Caco-2 (cell line): ENCODE data around the gene SLC44A1. TPM values are rescaled to one million over a fixed set of nuclear protein-coding genes. Genes with fewer than 3 reads are reported as not detected.

Experiments
- BruUV-seq: library from RNA; stranded (reverse); fragments of 400-500 nt; replicated peaks from 2 replicates; lab custom pipeline; 2021; lab: Mats Ljungman, UMichigan
- CTCF ChIA-PET: fragments of 300-600 bp; sonication (Branson Sonifier 250); formaldehyde crosslinking; loops from one replicate; lab custom pipeline; 2022; ENCODE audit warnings: antibody characterized with exemption; lab: Charles Lee
- POLR2A ChIA-PET: fragments of 300-600 bp; sonication (Branson Sonifier 250); formaldehyde crosslinking; loops from one replicate; lab custom pipeline; 2022; ENCODE audit warnings: antibody characterized with exemption; lab: Charles Lee
- DNase-seq, 2 experiments: peaks; one replicate each; pipeline versions ENCODE4 v3.0.0 to v3.0.0-alpha.2; 2020 to 2022
- H3K27me3 ChIP-seq: replicated peaks from 2 replicates; pipeline ENCODE4 v1.6.0; 2011; ENCODE audit warnings: low read length; ENCODE audit not compliant: control insufficient read depth, insufficient read depth
- H3K36me3 ChIP-seq: 2 replicates; pipeline ENCODE4 v1.5.1; 2011; ENCODE audit warnings: low read length; ENCODE audit not compliant: control insufficient read depth, insufficient read depth
- H3K4me1 ChIP-seq: fragments of 250-450 bp; sonication (Bioruptor Pico); 2 replicates; pipeline ENCODE4 v1.5.1; 2020; ENCODE audit warnings: mild to moderate bottlenecking
- H3K4me3 ChIP-seq: 2 replicates; pipeline ENCODE4 v1.5.1; 2011; ENCODE audit warnings: low read depth, mild to moderate bottlenecking, control low read depth, low read length
- H3K9me3 ChIP-seq: fragments of 250-450 bp; sonication (Bioruptor Pico); 2 replicates; pipeline ENCODE4 v1.5.1; 2020; ENCODE audit warnings: mild to moderate bottlenecking, moderate library complexity
- H3K27ac Mint-ChIP-seq: one replicate; pipeline ENCODE4 v1.8.0; 2022; ENCODE audit warnings: mixed read lengths; ENCODE audit not compliant: unreplicated experiment
- H3K27me3 Mint-ChIP-seq: one replicate; pipeline ENCODE4 v1.8.0; 2022; ENCODE audit warnings: mixed read lengths; ENCODE audit not compliant: insufficient read depth, unreplicated experiment
- H3K36me3 Mint-ChIP-seq: one replicate; pipeline ENCODE4 v1.8.0; 2022; ENCODE audit warnings: mild to moderate bottlenecking, mixed read lengths; ENCODE audit not compliant: insufficient read depth, unreplicated experiment
- H3K4me1 Mint-ChIP-seq: one replicate; pipeline ENCODE4 v1.8.0; 2022; ENCODE audit warnings: low read depth, mixed read lengths; ENCODE audit not compliant: unreplicated experiment
- H3K4me3 Mint-ChIP-seq: one replicate; pipeline ENCODE4 v1.8.0; 2022; ENCODE audit warnings: mild to moderate bottlenecking, moderate library complexity, mixed read lengths; ENCODE audit not compliant: unreplicated experiment
- H3K9me3 Mint-ChIP-seq: one replicate; pipeline ENCODE4 v1.8.0; 2022; ENCODE audit warnings: mixed read lengths; ENCODE audit not compliant: unreplicated experiment
- intact Hi-C: fragments of 100-400 bp; cut with micrococcal nuclease; formaldehyde crosslinking; loops from one replicate; pipeline ENCODE4 v1.10.0; 2022; ENCODE audit not compliant: unreplicated experiment
- total RNA-seq: library from RNA; stranded (reverse); gene quantifications from 2 replicates; pipeline ENCODE4 v1.2.3, GENCODE V29; 2022
- TF ChIP-seq, protein P1 (sequence below), 2 experiments: fragments of 200-600 bp in 1 of 2; IDR thresholded peaks; 1 replicate in 1 of 2; 2 replicates in 1 of 2; pipeline versions ENCODE4 v1.5.1 to v1.8.0; 2011 to 2022; ENCODE audit warnings: antibody characterized with exemption in 1 of 2, control low read depth in 1 of 2, inconsistent platforms in 1 of 2, low read depth in 1 of 2, low read length in 1 of 2, mild to moderate bottlenecking in 1 of 2, moderate library complexity in 1 of 2; ENCODE audit not compliant: insufficient read depth in 1 of 2, severe bottlenecking in 1 of 2, unreplicated experiment in 1 of 2

The SLC44A1 gene
- total RNA-seq, 1 experiment from 2014 or later: 45.8 TPM

GRCh38 chr9:105275111-105275510 lies 30.7 kb downstream of the SLC44A1 start:
- CTCF ChIA-PET: interaction anchor here (1.1 kb wide), 1 partner anchor 200 kb away, joined by 3 read pairs; no protein-coding TSS in a partner anchor
- TF ChIP-seq, protein P1, sequence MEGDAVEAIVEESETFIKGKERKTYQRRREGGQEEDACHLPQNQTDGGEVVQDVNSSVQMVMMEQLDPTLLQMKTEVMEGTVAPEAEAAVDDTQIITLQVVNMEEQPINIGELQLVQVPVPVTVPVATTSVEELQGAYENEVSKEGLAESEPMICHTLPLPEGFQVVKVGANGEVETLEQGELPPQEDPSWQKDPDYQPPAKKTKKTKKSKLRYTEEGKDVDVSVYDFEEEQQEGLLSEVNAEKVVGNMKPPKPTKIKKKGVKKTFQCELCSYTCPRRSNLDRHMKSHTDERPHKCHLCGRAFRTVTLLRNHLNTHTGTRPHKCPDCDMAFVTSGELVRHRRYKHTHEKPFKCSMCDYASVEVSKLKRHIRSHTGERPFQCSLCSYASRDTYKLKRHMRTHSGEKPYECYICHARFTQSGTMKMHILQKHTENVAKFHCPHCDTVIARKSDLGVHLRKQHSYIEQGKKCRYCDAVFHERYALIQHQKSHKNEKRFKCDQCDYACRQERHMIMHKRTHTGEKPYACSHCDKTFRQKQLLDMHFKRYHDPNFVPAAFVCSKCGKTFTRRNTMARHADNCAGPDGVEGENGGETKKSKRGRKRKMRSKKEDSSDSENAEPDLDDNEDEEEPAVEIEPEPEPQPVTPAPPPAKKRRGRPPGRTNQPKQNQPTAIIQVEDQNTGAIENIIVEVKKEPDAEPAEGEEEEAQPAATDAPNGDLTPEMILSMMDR (IDR thresholded peaks at IDR 0.05; ENCODE audit: insufficient read depth in 1 of 2, low read depth in 1 of 2, low read length in 1 of 2, severe bottlenecking in 1 of 2, unreplicated experiment in 1 of 2): no peak
- no peaks in the 10 kb centered on the region for H3K4me1 ChIP-seq
- POLR2A ChIA-PET: no interaction called here
- intact Hi-C loops: no loop called here
- DNase-seq: no peak
- no peaks in the 10 kb centered on the region for H3K36me3 ChIP-seq
- H3K27me3 Mint-ChIP-seq: no peaks in the 10 kb centered on the region
- H3K4me1 Mint-ChIP-seq: peaks cover 7% of the 10 kb centered on the region
- H3K27ac Mint-ChIP-seq: no peak overlapping the region
- H3K9me3 Mint-ChIP-seq: no peaks in the 10 kb centered on the region
- BruUV-seq: no TSS peak
- no peaks in the 10 kb centered on the region for H3K36me3 Mint-ChIP-seq
- no peak overlapping the region for H3K4me3 Mint-ChIP-seq
- H3K27me3 ChIP-seq: no peaks in the 10 kb centered on the region
- H3K9me3 ChIP-seq: no peaks in the 10 kb centered on the region
- H3K4me3 ChIP-seq: no peak overlapping the region

GRCh38 chr9:105275938-105276337 lies 31.5 kb downstream of the SLC44A1 start:
- ChIA-PET POLR2A (no interaction called here), CTCF (no interaction called here)
- TF ChIP-seq, protein P1 (IDR thresholded peaks at IDR 0.05; ENCODE audit: insufficient read depth in 1 of 2, low read depth in 1 of 2, low read length in 1 of 2, severe bottlenecking in 1 of 2, unreplicated experiment in 1 of 2): no peak
- H3K4me3 Mint-ChIP-seq: no peak overlapping the region
- no peaks in the 10 kb centered on the region for H3K4me1 ChIP-seq
- intact Hi-C loops: no loop called here
- H3K36me3 ChIP-seq: no peaks in the 10 kb centered on the region
- H3K4me1 Mint-ChIP-seq: peaks cover 6% of the 10 kb centered on the region
- H3K9me3 ChIP-seq: no peaks in the 10 kb centered on the region
- H3K4me3 ChIP-seq: no peak overlapping the region
- BruUV-seq: no TSS peak
- H3K9me3 Mint-ChIP-seq: no peaks in the 10 kb centered on the region
- no peaks in the 10 kb centered on the region for H3K27me3 Mint-ChIP-seq
- DNase-seq: no peak
- H3K36me3 Mint-ChIP-seq: no peaks in the 10 kb centered on the region
- H3K27me3 ChIP-seq: no peaks in the 10 kb centered on the region
- H3K27ac Mint-ChIP-seq: no peak overlapping the region

GRCh38 chr9:105278751-105279150 lies 34.3 kb downstream of the SLC44A1 start:
- no TSS peak for BruUV-seq
- Histone ChIP-seq H3K36me3 (no peaks in the 10 kb centered on the region), H3K9me3 (no peaks in the 10 kb centered on the region), H3K4me1 (peaks cover 8% of the 10 kb centered on the region), H3K27me3 (no peaks in the 10 kb centered on the region), H3K4me3 (no peak overlapping the region)
- H3K4me3 Mint-ChIP-seq: no peak overlapping the region
- H3K9me3 Mint-ChIP-seq: no peaks in the 10 kb centered on the region
- no peaks in the 10 kb centered on the region for H3K36me3 Mint-ChIP-seq
- no peak overlapping the region for H3K27ac Mint-ChIP-seq
- CTCF ChIA-PET: no interaction called here
- TF ChIP-seq, protein P1 (IDR thresholded peaks at IDR 0.05; ENCODE audit: insufficient read depth in 1 of 2, low read depth in 1 of 2, low read length in 1 of 2, severe bottlenecking in 1 of 2, unreplicated experiment in 1 of 2): no peak
- no peak for DNase-seq
- no peaks in the 10 kb centered on the region for H3K27me3 Mint-ChIP-seq
- peaks cover 5% of the 10 kb centered on the region for H3K4me1 Mint-ChIP-seq
- POLR2A ChIA-PET: no interaction called here
- intact Hi-C loops: no loop called here
